NCI-H2081 treated with DMSO at 0.1 percent for 48 hours (cell line): Measurements from ENCODE around the gene PRR18.
A peak's percentile ranks its signal among the peaks of the same experiment; 100 is the strongest.

Experiments
- DNase-seq: peaks from one replicate; lab custom pipeline; 2025; lab: John Stamatoyannopoulos, UW

Gene PRR18

DNA sequence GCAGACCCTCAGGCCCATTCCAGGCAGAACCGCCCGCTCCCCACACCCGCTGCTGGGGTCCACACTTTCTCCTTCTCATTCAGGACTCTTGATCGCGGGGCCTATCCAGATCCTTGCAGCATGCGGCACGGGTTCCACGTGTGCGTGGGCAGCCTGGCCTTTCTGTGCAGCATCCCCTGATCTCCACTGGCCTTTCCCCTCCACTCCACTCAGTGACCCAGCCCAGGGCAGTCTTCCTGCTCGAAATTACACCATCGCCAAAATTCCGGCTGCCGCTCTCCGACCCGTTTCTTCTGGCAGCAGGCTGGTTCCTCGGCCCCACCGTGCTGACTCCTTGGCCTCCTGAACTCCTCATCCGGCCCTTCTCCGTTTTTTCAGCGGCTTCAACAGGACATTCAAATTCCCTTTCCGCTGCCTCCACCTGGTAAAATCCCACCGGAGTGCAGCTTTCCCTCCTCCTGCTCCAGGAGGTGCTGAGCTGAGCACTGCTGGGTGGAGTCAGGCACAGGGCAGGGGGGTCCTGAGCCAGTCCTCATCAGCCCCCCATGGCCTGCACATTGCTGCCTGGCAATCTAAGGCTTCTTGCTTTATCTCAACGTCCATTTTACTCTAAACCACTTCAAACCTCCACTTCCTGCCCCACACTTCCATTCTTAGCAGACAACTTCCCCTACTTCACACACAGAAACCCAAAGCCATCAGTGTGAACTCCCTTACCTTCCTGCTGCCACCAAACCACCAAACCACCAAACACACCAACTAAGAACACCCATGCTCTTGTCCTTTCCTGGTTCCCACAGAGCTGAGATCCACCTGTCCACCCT, 25.2 kb upstream of the PRR18 start:
- no peak for DNase-seq

DNA sequence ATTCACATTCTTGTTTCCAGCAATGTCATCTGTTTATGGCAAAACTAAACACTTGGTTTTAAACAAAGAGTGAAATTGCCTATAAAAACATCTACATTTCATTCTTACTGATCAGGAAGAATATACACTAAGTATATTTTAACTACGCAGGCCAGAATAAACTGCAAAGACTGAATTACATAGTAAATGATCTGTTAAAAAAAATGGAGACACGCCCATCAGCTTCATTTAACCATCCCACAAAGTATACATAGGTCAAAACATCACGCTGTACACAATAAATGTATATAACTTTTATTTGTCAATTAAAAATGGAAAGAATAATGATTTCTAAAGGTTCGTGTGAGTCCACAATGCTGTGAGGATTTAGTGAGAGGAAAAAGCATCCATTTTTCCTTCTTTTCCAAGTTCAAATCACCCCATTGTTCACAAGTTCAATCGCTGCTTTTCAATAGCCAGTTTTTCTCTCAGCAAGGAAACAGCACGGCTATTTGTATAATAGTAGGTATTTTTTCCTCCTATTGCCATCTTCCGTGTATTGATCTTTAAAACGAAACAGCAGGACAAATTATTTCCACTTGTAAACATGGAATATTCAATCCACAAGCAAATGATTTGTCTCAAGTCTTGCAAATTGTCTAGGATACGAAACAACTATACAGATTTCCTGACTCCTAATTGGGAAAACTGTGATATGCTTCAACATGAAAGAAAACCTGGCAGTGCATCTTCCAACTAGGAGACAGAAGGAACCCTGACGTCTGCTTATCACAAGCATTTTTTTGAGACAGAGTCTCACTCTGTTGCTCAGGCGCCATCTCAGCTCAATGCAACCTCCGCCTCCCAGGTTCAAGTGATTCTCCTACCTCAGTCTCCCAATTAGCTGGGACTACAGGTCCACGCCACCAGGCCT, 23.6 kb upstream of the PRR18 start:
- DNase-seq: no peak

DNA sequence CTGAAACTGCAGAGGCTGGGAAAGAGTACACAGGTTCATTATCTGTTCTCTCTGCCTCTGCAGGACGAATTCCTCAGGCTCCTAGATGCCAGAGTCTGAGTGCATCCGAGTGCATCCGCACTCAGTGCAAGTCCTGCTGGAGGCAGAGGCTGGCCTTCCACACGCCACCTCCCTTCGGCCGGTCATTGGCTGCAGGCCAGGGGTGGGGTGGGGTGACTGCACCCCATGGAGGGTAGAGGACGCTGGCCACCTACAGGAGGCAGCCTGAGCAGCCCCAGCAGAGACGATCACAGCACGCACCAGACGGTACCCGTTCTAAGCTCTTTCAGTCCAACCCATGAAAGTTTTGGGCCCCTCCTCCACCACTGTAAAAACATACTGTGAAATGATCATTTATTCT, 22.4 kb upstream of the PRR18 start:
- DNase-seq: no peak

DNA sequence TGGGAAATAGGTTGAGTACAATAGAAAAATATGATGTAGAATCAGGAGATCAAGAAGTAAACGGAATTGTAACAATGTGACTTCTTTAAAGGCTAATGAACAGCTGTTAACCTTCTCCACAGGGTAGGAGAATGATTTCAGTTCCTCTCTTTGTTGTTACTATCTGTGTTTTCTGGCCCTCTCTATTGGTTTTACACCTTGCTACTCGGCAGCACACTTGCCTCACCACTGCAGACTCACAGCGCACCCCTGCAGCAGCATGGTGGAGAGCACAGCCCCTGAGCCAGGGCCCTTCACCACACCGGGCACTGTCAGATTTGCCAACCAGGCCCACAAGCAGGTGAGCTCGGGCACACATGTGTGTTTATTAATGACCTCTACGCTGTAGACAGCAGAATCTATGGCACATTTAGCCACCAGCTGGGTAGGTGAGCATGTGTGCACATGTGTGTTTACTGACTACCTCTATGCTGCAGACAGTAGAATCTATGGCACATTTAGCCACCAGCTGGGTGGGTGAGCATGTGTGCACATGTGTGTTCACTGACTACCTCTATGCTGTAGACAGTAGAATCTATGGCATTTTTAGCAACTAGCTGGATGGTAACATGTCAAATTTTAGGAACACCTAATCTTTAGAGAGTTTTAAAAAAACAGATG, 17.3 kb upstream of the PRR18 start:
- DNase-seq: no peak

DNA sequence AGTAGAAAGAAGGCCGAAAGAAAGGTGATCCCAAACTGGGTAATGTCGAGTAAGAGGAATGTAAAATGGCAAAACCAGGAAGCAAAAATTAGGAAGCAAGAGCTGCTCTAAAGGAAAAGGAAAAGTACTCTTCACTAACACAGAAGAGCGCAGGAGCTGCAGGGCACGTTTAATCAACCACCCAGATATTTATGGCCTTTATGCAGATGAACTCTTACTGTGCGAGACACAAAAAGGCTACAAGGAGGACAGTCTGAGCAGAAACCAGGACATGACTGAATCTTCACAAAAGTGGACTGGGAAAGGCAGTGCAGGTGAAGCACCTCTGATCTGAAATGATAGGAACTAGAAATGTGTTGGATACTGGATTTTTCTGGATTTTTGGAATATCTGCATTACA, 15.2 kb upstream of the PRR18 start:
- no peak for DNase-seq

DNA sequence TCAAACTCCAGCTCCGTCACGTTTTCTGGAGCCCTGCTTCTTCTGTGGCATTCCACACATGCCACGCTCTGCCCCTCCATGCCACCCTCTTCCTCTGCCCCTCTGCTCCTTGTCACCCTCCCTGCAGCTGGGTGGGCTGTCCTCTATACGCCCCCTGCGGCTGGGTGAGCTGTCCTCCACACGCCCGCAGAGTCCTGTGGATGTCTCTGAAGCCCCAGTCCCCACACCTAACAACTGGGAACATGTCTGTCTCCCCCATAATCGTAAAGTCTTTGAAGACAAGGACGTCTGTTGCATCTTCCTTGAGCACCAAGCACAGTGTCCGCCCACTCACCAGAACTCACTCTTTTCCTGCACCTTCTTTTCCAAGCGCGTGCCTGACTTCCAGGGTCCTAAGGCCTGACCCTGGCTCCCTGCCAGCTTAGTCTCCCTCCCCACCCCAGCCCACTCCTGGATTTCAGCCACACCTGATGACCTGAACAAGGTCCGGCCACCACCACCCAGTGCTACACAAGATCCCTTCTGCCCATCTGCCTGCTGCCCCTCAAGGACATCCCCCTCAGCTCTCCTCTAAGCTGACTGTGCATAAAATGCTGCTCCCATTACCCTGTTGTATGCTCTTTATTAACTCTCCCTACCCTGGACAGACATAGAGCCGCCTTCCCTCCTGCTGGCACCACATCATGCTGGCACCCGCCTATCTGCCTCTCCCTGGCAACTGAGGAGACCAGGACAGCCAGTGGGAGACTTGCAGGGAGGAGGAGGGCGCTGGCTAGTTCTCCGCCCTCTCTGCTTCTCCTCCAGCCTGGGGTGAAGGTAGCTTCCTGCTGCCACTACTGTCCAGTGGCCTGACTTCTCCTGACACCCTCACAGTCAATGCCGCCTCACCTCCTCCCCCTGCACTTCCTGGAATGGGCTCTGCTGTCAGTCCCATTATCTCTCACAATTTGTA, 10.7 kb upstream of the PRR18 start:
- no peak for DNase-seq

DNA sequence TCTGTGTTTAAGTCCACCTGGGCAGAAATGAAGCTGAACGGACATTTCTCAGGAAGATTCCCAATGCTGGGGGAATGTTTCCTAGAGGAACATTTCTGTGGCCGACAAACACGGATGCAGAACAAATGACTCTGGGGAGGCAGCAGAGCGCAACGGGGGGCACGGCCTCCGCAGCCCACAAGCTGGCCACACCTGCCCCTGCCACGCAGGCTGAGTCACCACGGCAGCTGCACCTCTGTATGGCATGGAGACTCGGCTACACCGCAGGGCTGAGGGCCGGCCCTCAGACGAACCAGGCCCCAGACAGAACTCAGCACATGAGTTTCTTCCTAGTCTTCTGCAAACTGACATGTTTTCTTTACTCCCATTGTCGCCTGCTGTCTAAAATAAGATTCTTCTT, 10.0 kb upstream of the PRR18 start:
- no peak for DNase-seq

DNA sequence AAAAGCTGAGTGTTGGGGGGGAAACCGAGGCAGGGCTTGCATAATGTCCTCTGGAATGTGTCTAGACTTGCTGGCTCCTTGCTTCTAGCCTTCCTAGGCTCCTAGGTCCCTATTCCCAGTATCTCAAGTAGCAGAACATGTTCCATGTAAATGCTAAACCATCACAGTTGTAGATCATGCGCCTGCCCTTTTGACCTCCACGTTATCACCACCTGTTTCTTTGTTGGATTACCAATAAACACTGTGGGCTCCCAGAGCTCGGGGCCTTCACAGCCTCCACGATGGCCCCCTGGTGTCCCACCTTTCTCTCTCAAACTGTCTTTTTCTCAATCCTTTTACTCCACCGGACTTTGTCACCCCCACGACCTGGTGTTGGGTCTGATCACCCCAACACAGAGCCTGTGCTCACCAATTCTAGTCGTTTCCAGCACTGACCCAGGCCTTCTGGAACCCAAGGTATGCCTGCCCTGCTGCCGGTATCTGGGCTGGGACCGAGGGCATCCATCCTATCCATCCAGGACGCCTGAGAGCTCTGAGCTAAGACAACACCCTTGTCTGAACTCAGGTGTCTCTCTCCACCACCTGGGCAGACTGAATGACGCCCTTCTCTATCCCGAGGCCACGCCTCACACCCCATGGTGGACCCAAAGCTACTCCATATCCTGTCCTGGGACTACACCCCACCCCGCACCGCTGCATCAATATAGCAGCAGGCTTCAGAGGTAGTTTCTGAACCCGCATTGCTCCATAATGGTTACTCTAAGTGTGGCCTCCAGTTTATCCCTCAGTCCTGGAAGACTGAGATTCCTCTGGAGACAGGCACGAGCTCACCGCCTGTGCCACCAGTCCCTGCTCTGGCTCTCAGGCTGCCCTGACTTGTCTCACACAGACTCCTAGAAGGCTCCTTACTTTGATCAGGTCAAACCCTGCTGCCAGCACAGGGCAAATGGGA, 9.3 kb upstream of the PRR18 start:
- DNase-seq: no peak

DNA sequence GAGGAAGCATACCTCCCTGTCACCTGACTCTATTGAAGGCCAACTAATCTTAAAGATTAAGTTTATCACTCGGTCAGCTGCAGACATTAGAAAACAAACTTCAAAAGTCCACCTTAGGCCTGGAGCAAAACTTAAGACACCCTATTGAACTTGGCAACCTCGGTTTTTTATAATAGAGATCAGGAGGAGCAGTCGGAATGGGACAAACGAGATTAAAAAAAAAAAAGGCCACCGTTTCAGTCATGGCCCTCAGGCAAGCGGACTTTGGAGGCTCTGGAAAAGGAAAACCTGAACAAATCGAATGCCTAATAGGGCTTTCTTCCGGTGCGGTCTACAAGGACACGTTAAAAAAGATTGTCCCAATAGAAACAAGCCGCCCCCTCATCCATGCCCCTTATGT, 7.2 kb upstream of the PRR18 start:
- no peak for DNase-seq

DNA sequence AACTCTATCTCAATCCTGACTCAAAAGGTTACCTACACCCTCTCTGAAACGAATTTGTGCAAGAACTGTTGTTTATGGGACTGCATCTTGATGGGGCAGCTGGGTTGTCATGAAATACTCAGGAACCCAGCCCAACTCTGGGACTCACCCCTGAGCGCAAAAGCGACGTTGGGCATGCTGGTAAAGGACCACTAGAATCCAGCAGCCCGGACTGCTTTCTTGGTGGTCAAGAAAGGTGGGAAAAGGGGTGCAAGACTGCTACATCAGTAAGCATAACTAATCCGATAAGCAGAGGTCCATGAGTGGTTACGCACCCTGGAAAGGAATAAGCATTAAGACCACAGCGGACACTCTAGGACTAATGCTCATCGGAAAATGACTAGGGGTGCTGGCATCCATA, 6.3 kb upstream of the PRR18 start:
- DNase-seq: no peak

DNA sequence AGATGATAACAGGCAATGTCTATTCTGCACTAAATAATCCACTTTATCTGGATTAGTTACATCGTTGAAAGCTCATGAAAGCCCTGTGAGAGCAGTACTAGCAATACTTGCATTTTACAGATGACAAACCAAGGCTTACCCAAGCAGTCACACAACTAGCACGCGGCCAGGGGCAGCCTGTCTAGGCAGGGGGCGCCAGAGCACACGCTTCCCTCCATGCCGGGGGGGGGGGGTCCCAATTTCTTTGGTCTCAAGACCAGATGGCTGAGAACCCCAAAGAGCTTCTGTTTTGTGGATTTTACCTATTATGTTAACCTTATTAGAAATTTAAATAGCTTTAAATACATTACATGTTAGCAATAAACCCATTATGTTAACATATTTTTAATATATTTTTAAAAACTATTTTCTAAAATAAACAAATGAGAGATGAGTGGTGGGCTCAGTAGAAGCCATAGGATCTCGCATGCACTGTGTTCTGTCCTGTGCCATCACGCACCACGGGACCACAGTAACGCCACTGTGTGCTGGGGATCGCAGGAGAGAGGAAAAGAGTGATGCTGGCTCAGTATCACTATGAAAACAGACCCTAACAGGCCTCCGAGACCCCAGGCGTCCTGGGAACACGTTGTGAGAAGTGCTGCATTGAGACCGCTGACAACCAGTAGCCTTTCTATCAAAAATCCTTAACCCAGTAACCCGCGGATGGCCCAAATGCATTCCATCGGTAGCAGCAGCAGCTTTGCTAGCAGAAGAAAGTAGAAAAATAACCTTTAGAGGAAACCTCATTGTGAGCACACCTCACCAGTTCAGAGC, 5.3 kb upstream of the PRR18 start:
- DNase-seq: no peak

DNA sequence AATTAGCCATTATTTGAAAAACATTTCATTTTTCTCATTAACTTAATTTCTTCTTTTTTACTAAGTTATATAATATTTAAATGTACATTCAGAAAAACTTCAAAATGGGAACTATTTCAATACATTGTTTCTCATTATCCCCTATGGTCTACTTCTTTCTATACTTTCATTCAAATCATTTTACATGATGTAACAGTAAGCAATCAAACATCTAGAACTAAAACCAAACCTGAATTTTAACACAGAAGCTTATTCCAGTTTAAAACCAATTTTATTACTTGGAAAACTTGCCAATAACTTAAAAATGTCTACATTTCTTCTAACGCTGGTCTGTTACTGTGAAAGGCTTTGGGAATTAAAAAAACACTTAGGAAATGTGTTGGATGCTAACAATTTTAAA, 4.6 kb upstream of the PRR18 start:
- DNase-seq: no peak

DNA sequence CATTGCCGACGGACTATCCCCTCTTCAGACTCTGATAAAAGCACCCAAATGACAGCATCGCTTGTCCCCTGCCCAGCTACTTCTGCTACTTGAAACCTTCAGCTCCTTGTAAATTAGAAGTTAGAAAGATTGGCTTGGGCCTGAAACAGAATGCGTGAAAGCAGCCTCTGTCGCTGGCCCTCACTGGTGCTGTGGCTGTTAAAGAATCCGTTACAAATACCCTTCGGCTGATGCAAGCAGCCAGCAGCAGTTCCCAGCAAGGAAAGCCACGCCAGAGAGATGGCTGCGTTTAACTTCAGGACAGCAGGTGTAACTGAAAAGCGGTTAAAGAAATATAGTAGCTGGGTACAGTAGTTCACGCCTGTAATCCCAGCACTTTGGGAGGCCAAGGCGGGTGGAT, 2.4 kb upstream of the PRR18 start:
- no peak for DNase-seq

DNA sequence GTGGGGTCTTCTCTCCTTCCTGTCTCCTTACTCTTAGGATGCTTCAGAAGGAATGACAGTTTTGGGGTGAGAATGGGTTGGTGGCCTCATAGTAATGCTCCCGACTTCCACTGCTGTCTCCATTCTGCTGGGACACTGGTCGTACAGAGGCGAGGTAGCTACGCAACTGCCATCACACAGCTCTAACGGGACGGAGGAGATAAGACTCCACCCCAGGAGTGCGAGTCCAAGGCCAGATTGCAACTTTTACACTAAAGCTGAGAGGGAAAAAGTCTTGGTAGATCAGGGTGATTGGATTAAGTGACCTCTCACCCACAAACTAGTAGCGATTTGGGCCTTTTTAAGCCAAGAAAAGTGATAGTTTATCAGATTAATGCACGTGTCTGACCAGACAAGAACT, 1.8 kb upstream of the PRR18 start:
- no peak for DNase-seq

DNA sequence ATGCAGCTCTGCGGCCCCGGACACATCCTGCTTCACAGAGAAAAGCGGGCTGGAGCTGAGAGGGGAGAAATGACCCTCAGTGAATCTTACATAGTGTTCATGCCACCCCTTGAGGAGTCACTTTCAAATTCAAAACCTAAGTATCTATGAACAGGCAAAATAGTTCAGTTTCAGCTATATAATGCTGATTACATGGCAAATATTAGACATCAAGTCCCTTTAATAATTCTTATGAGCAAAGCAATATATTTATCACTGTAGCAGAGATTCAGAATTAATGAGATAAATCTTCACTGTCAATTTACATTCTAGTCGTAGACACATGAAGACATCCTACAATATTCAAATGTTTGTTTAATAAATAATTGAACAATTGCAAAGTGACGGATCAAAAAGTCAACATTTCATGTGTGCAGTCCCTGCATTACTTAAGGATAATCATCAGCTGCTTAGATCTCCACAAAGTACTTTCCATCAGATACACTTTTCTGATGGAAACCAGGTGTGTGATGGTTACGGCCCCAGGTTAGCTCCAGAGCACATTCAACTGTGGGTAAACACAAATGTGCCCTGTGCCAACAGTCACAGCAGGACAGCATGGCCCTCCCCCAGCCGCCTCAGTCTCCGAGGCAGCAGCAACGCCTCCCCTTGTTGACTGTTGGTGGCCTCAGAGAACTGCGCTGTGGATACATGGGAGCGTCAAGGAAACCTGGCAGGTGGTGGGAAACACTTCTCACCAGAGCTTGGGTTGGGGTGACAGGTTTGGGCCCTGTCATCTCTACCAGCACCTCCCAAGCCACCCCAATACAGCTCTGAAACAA, 787 bp upstream of the PRR18 start:
- DNase-seq: peak; percentile 19

DNA sequence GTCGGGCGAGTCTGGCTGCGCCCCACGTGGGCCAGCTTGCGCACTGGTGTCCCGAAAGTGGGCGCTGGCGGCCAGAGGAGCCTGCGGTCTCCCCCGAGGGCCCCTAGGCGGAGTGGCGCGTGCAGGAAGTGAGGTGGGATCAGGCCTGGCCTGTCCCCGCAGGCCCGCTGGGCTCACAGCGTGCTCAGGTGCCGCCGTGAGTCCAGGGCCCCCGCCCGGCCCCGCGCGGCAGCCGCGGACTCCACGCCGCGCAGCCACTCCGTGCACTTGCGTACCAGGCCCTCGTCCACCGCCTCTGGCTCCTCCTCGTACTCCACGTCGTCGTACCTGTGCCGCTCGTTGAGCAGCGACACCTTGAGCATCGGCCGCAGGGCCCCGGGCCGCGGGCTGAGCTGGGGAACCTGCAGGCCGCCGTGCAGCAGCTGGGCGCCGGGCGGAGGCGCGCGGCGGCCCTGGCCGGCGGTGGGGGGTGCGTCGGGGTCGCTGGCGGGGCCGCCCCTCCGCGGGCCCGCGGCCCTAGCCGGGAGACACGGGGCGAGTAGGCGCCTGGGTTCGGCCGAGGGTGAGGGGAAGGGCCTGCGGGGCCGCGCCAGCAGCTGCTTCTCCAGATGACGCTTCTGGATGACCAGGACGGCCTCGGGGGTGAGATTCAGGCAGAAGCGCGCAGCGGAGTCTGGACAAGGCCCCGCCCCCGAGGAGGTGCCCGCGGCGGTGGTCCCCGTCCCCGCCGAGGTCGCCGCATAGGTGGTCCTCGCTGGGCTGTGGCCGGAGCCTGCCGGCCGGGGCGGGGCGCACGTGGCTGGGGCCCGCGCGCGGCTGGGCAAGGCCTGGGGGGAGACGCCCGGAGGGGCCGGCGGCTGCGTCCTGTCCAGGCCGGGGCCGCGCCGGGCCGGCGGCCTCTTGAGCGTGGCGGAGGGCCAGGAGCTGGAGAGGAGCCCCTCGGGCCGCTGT, 835 bp downstream of the PRR18 start:
- no peak for DNase-seq

DNA sequence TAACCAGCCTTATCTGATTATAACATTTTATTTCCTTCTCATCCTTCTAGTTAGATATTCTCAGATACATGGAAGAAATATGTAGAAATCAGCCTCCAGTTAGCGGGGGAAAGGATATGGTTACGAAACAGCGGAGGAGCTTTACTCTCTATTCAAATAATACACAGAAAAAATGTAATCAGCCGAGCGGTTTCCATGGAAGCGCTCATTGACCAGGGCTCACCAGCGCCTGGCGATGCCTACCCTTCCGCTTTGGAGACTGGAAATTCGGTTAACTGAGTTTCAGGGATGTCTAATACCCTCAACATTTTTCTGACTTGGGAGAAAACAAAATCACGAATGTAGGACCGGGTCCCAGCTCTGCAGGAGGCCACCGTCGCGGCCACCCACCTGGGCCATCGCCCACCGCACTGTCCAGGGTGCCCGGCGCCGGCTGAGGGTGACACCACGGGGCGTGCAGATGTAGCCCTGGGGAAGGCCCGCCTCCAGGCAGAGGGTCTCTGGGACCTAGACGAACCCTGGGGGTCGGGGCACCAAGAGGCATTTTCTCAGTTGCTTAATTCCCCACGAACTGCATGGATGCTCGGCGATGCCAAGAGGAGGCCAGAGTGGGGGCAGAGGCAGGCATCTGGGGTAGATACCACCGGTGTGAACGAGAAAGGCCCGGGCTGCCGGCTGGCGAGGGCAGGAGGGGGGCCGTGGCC, 1.7 kb downstream of the PRR18 start:
- DNase-seq: no peak
